ENCODE data around the gene MDN1. TPM values are rescaled to one million over a fixed set of nuclear protein-coding genes. Genes with fewer than 3 reads are reported as not detected.

MDN1 gene
- polyA plus RNA-seq, 2 of the 4 experiments (the other 2 are of a cell fraction) = 6.4 to 20.5 TPM

DNA sequence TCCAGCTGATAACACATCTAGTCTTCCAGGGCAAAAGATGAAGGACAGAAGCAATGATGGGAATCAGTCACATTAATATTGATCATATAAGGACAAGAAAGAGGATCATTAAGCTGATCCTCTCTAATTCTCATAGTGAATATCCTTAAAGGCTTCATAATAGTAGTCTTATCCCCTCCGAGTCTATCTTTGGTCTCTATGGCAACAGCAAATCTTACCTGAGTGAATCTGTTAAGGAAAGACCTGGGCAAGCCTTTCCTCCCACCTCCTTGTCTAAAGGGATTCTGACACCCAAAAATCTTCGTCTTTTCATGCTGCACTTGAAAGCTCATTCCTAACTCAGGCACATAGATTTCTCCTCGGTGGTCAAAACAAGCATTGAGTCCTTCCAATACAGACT is 94.6 kb downstream of the MDN1 start (continued):
- TF ChIP-seq CTCF (IDR thresholded peaks at IDR 0.05) = no peak
- TF ChIP-seq RNF2 (IDR thresholded peaks at IDR 0.05; ENCODE audit: borderline replicate concordance, low read depth) = no peak
- no peak for TF ChIP-seq ZFP36 (IDR thresholded peaks at IDR 0.05; ENCODE audit: borderline replicate concordance, partially characterized antibody)

GRCh38 chr6:89723046-89723445 is 96.5 kb downstream of the MDN1 start:
- 96% methylated on average over 2 of the region's 2 CpGs for WGBS (ENCODE audit: missing lambda C conversion rate)
- FAIRE-seq = no peak
- Histone ChIP-seq H3K27ac (no peak overlapping the region), H3K4me3 (no peak overlapping the region), H3K9me3 (no peaks in the 10 kb centered on the region), H3K4me1 (no peaks in the 10 kb centered on the region), H3K4me2 (no peak overlapping the region)
- no peak for TF ChIP-seq ATOH8 (CRISPR knock-in tag; IDR thresholded peaks at IDR 0.05; ENCODE audit: low read depth)
- TF ChIP-seq E2F6 (IDR thresholded peaks at IDR 0.05; ENCODE audit: borderline replicate concordance, low read depth) = no peak
- TF ChIP-seq, protein P1, sequence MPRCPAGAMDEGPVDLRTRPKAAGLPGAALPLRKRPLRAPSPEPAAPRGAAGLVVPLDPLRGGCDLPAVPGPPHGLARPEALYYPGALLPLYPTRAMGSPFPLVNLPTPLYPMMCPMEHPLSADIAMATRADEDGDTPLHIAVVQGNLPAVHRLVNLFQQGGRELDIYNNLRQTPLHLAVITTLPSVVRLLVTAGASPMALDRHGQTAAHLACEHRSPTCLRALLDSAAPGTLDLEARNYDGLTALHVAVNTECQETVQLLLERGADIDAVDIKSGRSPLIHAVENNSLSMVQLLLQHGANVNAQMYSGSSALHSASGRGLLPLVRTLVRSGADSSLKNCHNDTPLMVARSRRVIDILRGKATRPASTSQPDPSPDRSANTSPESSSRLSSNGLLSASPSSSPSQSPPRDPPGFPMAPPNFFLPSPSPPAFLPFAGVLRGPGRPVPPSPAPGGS (IDR thresholded peaks at IDR 0.05) = no peak
- no peak for TF ChIP-seq CBX2 (IDR thresholded peaks at IDR 0.05; ENCODE audit: borderline replicate concordance, low read depth)
- no peak for TF ChIP-seq EHF (CRISPR knock-in tag; IDR thresholded peaks at IDR 0.05)
- TF ChIP-seq REST (IDR thresholded peaks at IDR 0.05) = no peak
- TF ChIP-seq ZC3H11A (IDR thresholded peaks at IDR 0.05) = no peak
- no peak for TF ChIP-seq JUN (IDR thresholded peaks at IDR 0.05)
- no peak for TF ChIP-seq HES2 (IDR thresholded peaks at IDR 0.05)
- TF ChIP-seq ESRRA (IDR thresholded peaks at IDR 0.05; ENCODE audit: borderline replicate concordance, low read length) = no peak
- TF ChIP-seq ZSCAN20 (CRISPR knock-in tag; IDR thresholded peaks at IDR 0.05) = no peak
- TF ChIP-seq EP300 (IDR thresholded peaks at IDR 0.05) = no peak
- TF ChIP-seq USF2 (IDR thresholded peaks at IDR 0.05) = no peak
- TF ChIP-seq ZNF302 (CRISPR knock-in tag; IDR thresholded peaks at IDR 0.05) = no peak
- no peak for TF ChIP-seq CEBPB (IDR thresholded peaks at IDR 0.05)
- no peak for TF ChIP-seq RFX5 (IDR thresholded peaks at IDR 0.05)
- ATAC-seq = no peak
- CTCF ChIA-PET = no interaction called here
- POLR2A ChIA-PET = no interaction called here
- no peak for DNase-seq (ENCODE audit: low read depth in 1 of 2, low spot score in 1 of 2)

Data from A549 (cell line).